Parathyroid adenoma (tissue), 2 donors: ENCODE data around the gene BIRC6.

Source experiments
- H2AFZ ChIP-seq: fragments of 300-600 bp; sonication (generic); one replicate; pipeline ENCODE4 v1.7.0; 2017; ENCODE audit warnings: antibody characterized with exemption, mild to moderate bottlenecking
- H3K27ac ChIP-seq: fragments of 300-600 bp; sonication (generic); one replicate; pipeline ENCODE4 v1.7.0; 2017
- H3K27me3 ChIP-seq: fragments of 300-600 bp; sonication (generic); one replicate; pipeline ENCODE4 v1.7.0; 2017; ENCODE audit warnings: low read length; ENCODE audit not compliant: control insufficient read depth, insufficient read depth
- H3K36me3 ChIP-seq: fragments of 300-600 bp; sonication (generic); one replicate; pipeline ENCODE4 v1.7.0; 2017; ENCODE audit warnings: low read length; ENCODE audit not compliant: control insufficient read depth, insufficient read depth
- H3K4me1 ChIP-seq: fragments of 300-600 bp; sonication (generic); one replicate; pipeline ENCODE4 v1.7.0; 2017; ENCODE audit warnings: control low read depth
- H3K4me2 ChIP-seq: fragments of 300-600 bp; sonication (generic); one replicate; pipeline ENCODE4 v1.7.0; 2017; ENCODE audit warnings: low read length
- H3K4me3 ChIP-seq: fragments of 300-600 bp; sonication (generic); one replicate; pipeline ENCODE4 v1.7.0; 2017; ENCODE audit warnings: low read depth, low read length
- H3K79me2 ChIP-seq: fragments of 300-600 bp; sonication (generic); one replicate; pipeline ENCODE4 v1.7.0; 2017; ENCODE audit warnings: control low read depth
- H3K9ac ChIP-seq: fragments of 300-600 bp; sonication (generic); one replicate; pipeline ENCODE4 v1.7.0; 2017; ENCODE audit warnings: mild to moderate bottlenecking
- H3K9me3 ChIP-seq: fragments of 300-600 bp; sonication (generic); one replicate; pipeline ENCODE4 v1.7.0; 2017; ENCODE audit warnings: low read length; ENCODE audit not compliant: control insufficient read depth
- TF ChIP-seq, protein P1 (sequence below): fragments of 300-600 bp; sonication (generic); IDR thresholded peaks from one replicate; pipeline ENCODE4 v1.7.0; 2017; ENCODE audit warnings: antibody characterized with exemption, mild to moderate bottlenecking
- donor health status: primary hyperparathyroidism.

Gene BIRC6

DNA sequence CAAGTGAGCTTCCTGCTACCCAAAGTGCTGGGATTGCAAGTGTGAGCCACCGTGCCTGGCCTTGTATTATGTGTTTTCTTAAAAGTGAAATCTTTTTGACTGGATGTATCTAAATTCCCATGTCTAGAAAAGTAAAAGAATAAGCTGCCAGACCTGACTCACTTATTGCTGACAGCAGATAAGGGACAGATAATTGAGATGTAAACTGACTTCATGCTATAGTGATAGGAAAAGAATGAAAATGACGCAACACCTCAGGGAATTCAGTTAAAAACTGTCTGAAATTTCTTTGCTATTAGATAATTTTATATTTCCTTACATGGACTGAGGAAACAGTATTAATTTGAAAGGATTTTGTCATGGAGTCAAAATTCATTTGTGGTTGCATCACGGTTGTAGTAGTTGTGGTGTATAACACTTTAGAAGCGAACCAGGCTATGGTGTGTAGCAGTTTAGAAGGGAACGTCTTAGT lies 290.4 kb downstream of the BIRC6 start:
- H3K27me3 ChIP-seq: no peaks in the 10 kb centered on the region
- no peak overlapping the region for H3K9ac ChIP-seq
- TF ChIP-seq, protein P1, sequence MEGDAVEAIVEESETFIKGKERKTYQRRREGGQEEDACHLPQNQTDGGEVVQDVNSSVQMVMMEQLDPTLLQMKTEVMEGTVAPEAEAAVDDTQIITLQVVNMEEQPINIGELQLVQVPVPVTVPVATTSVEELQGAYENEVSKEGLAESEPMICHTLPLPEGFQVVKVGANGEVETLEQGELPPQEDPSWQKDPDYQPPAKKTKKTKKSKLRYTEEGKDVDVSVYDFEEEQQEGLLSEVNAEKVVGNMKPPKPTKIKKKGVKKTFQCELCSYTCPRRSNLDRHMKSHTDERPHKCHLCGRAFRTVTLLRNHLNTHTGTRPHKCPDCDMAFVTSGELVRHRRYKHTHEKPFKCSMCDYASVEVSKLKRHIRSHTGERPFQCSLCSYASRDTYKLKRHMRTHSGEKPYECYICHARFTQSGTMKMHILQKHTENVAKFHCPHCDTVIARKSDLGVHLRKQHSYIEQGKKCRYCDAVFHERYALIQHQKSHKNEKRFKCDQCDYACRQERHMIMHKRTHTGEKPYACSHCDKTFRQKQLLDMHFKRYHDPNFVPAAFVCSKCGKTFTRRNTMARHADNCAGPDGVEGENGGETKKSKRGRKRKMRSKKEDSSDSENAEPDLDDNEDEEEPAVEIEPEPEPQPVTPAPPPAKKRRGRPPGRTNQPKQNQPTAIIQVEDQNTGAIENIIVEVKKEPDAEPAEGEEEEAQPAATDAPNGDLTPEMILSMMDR: no peak
- no peaks in the 10 kb centered on the region for H3K79me2 ChIP-seq
- H2AFZ ChIP-seq: no peak overlapping the region
- H3K4me3 ChIP-seq: no peak overlapping the region
- H3K4me2 ChIP-seq: no peak overlapping the region
- H3K27ac ChIP-seq: no peak overlapping the region
- H3K36me3 ChIP-seq: no peaks in the 10 kb centered on the region
- H3K4me1 ChIP-seq: no peaks in the 10 kb centered on the region
- H3K9me3 ChIP-seq: no peaks in the 10 kb centered on the region

DNA sequence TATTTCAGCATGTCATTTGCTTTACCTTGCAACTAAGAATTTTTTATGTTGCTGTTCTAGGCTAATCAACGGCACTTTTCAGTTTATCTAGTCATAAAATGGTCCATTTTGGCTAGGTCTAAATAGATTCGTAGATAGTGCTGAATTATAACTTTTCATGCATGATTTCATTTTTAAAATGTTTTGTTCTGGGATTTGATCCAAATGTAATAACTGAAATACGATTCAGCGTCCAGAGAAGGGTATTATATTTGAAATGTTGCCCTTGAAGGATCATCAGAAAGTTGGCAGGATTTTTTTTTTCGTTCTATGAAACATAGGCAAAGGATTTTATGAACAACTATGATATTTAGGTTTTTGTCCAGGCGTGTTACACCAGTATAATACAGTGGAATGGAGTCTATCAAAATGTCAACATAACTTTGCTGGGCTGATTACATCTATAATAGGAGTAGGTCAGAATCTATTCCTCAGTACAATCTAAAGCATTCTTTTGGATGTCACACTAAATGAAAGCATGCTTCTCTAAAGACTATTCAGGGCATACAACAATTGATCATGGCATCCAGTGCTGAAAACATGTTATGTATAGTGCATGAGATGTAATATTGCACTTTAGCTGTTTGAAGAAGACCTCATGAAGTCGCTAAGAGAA lies 295.9 kb downstream of the BIRC6 start:
- H3K9ac ChIP-seq: no peak overlapping the region
- H3K27me3 ChIP-seq: no peaks in the 10 kb centered on the region
- no peak overlapping the region for H3K4me2 ChIP-seq
- peak overlapping the region; percentile 16 for H2AFZ ChIP-seq
- no peaks in the 10 kb centered on the region for H3K4me1 ChIP-seq
- H3K9me3 ChIP-seq: no peaks in the 10 kb centered on the region
- TF ChIP-seq, protein P1: no peak
- no peak overlapping the region for H3K4me3 ChIP-seq
- no peaks in the 10 kb centered on the region for H3K79me2 ChIP-seq
- H3K36me3 ChIP-seq: no peaks in the 10 kb centered on the region
- peak overlapping the region; percentile 34 for H3K27ac ChIP-seq

DNA sequence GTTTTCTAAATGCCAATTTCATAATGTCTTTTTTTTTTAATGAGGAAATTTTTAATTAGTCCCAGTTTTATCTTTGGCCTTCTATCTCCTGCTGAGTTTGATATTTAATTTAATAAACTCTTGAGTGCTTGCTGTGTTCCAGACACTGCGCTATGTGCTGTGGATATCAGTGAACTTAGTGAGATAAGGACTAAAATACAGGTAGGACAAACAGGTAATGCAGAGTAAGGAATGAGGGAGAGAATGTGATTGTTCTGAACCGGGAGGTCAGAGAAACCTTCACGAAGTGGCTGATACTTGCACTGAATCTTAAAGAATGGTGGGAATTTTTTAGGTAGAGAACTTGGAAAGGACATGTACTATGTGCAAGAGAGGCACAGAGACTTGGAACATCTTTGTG lies 299.2 kb downstream of the BIRC6 start:
- Histone ChIP-seq H3K9ac (no peak overlapping the region), H3K4me1 (no peaks in the 10 kb centered on the region), H2AFZ (no peak overlapping the region), H3K36me3 (no peaks in the 10 kb centered on the region), H3K4me3 (no peak overlapping the region), H3K4me2 (no peak overlapping the region), H3K9me3 (no peaks in the 10 kb centered on the region), H3K79me2 (peaks cover 5% of the 10 kb centered on the region), H3K27me3 (no peaks in the 10 kb centered on the region), H3K27ac (no peak overlapping the region)
- TF ChIP-seq, protein P1: no peak

DNA sequence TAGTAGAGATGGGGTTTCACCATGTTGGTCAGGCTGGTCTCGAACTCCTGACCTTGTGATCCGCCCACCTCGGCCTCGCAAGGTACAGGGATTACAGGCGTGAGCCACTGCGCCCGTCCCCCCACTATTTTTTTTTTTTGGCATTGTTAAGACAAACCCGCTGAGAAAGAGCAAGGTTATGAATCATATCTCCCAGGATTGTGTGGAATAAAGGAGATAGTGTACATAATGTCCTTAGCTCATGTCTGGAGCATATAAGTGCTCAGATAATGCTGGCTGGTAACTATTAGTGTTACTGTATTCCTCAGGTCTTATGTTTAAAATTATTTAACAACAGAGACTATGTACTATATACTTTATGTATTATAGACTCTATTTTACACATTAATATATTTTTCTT lies 307.0 kb downstream of the BIRC6 start:
- Histone ChIP-seq H3K4me2 (no peak overlapping the region), H3K27me3 (no peaks in the 10 kb centered on the region), H3K79me2 (peaks cover 5% of the 10 kb centered on the region), H3K4me1 (no peaks in the 10 kb centered on the region), H3K27ac (no peak overlapping the region), H3K36me3 (no peaks in the 10 kb centered on the region), H2AFZ (no peak overlapping the region), H3K9ac (no peak overlapping the region), H3K4me3 (no peak overlapping the region), H3K9me3 (no peaks in the 10 kb centered on the region)
- TF ChIP-seq, protein P1: no peak

DNA sequence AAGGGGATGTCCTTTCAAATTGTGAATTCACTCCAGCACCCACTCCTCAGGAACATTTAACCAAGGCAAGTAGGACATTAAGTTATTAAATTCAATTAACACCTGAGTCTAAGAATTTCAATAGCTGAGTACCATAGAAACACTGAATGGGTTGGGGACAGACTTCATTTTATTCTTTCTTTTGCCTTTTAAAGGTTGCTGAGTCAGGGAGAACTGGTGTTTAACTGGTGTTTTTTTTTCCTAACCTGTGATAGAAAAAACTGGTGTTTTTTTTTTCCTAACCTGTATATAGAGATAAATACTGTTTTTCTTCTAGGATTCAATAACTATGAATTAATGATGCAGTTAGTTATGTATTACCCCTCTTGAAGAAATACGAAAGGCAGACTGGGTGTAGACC lies 309.9 kb downstream of the BIRC6 start:
- TF ChIP-seq, protein P1: no peak
- Histone ChIP-seq H3K9ac (no peak overlapping the region), H3K4me3 (no peak overlapping the region), H3K79me2 (no peaks in the 10 kb centered on the region), H3K4me1 (peaks cover 2% of the 10 kb centered on the region), H3K9me3 (no peaks in the 10 kb centered on the region), H3K36me3 (no peaks in the 10 kb centered on the region), H2AFZ (no peak overlapping the region), H3K27ac (no peak overlapping the region), H3K4me2 (no peak overlapping the region), H3K27me3 (no peaks in the 10 kb centered on the region)
